ENCODE data around the gene ANTXR1. TPM values are rescaled to one million over a fixed set of nuclear protein-coding genes. Genes with fewer than 3 reads are reported as not detected.

Gene ANTXR1
- total RNA-seq, 4 donors from 2014 or later = 52.8 to 116 (median 98.9) TPM

DNA sequence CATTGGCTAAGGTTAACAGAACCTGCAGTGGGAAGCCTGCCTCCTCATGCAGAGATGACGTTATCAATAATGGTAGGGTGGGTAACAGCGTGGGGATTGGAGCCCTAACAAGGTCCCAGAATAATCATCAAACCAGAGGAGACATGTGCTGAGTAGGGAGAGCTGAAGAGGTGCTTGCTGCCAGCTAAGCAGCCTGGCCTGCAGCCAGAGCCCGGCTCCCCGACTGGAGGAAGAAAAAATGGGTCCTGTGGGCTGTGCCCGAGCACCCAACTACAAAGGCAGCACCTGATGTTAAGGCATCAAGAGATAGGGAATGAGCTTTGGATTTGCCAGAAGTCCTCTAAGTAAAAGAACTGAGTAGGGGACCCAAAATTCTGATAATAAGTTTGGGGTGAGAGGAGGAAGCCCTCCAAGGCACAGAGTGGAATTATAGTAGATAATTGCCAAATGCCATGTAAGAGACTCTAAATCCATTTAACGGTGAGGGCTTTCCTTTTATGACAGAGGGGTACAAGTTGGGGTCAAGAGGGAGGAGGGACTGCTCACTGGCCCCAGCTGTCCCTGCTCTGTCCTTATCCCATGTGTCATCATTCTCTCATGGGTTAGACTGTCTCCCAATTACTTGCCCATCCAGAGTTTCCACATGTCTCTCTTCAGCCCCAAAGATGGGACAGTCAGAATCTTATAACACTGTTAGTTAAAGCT, 156.1 kb downstream of the ANTXR1 start:
- ATAC-seq = no peak
- H3K4me1 ChIP-seq = peaks cover 0 to 75% (median 20%) of the 10 kb centered on the region in 3 donors

DNA sequence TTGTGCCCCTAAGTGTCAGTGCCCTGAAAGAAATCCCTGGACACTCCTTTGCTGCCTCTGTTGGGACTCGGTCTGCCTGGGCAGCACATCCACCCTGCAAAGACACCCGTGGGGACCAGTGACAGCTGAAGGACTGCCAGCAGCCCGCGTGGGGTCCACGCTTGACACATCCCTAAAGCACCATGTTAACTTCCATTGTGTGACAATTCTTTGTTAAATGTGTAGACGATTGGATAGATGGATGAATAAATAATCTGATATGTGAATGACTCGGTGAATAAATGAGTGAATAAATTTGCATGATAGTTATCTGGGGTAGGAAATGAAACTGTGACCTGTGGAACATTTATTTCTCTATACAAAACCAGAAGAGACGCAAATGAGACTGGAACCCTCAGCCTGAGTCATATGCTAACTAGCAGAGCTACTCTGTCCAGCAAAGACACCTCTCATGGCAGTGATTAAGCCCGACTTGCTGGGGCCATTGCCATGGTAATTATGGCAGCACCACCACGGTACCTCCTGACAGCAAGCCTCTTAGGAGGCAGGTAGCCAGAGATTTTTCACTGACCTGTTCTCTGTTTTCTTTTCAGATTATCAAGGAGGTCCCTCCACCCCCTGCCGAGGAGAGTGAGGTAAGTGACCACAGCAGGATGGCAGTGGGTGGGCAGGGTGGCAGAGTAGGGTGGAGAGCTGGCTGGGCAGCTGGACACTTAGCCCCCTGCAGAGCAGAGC, 156.8 kb downstream of the ANTXR1 start:
- Histone ChIP-seq H3K4me1 (peaks cover 0 to 68% (median 20%) of the 10 kb centered on the region in 3 donors), H3K4me3 (no peak overlapping the region), H3K27ac (peak overlapping the region in 3 of 4 donors; percentile 43 to 50 (median 48)), H3K36me3 (peaks cover 0 to 14% of the 10 kb centered on the region in 2 donors), H3K9me3 (no peaks in the 10 kb centered on the region), H3K27me3 (no peaks in the 10 kb centered on the region)
- no peak for TF ChIP-seq POLR2A (IDR thresholded peaks at IDR 0.05)
- no peak for TF ChIP-seq EP300 (IDR thresholded peaks at IDR 0.05)
- TF ChIP-seq POLR2AphosphoS5 (IDR thresholded peaks at IDR 0.05) = no peak
- TF ChIP-seq, protein P1, sequence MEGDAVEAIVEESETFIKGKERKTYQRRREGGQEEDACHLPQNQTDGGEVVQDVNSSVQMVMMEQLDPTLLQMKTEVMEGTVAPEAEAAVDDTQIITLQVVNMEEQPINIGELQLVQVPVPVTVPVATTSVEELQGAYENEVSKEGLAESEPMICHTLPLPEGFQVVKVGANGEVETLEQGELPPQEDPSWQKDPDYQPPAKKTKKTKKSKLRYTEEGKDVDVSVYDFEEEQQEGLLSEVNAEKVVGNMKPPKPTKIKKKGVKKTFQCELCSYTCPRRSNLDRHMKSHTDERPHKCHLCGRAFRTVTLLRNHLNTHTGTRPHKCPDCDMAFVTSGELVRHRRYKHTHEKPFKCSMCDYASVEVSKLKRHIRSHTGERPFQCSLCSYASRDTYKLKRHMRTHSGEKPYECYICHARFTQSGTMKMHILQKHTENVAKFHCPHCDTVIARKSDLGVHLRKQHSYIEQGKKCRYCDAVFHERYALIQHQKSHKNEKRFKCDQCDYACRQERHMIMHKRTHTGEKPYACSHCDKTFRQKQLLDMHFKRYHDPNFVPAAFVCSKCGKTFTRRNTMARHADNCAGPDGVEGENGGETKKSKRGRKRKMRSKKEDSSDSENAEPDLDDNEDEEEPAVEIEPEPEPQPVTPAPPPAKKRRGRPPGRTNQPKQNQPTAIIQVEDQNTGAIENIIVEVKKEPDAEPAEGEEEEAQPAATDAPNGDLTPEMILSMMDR (IDR thresholded peaks at IDR 0.05) = no peak
- no peak for ATAC-seq
- 59 to 84% methylated on average over 6 to 8 of the region's 11 CpGs for WGBS, 2 donors (ENCODE audit: low coverage in 1 of 2)

More for the DNA sequence above, 156.1 kb downstream of the ANTXR1 start:
- H3K36me3 ChIP-seq = peaks cover 0 to 14% of the 10 kb centered on the region in 2 donors
- H3K27ac ChIP-seq = peak overlapping the region in 3 of 4 donors; percentile 43 to 50 (median 48)
- no peak overlapping the region for H3K4me3 ChIP-seq
- H3K9me3 ChIP-seq = no peaks in the 10 kb centered on the region
- 55 to 64% methylated on average over 4 to 5 of the region's 6 CpGs for WGBS, 2 donors (ENCODE audit: low coverage in 1 of 2)
- no peaks in the 10 kb centered on the region for H3K27me3 ChIP-seq
- TF ChIP-seq EP300 (IDR thresholded peaks at IDR 0.05) (no peak), POLR2A (IDR thresholded peaks at IDR 0.05) (no peak), POLR2AphosphoS5 (IDR thresholded peaks at IDR 0.05) (no peak)
- TF ChIP-seq, protein P1 (IDR thresholded peaks at IDR 0.05) = no peak

DNA sequence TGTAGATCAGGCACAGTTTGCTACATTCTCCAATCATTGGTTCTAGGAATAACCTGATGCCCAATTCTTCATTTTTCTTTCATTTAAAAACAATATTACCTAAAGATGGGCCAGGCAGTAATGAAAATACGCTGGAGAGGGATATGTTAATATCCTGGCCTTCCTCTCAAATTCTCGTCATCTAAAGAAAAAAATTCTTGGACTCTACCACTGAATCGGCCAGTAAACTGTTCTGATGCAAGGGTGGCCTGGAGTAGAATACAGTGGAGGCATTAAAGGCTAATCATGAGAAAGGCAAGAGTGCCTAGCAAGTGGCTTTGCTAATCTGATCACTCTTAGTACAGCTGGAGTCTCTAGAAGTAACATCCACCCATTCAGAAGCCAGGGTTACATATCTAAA, 157.7 kb downstream of the ANTXR1 start:
- TF ChIP-seq POLR2AphosphoS5 (IDR thresholded peaks at IDR 0.05) = no peak
- no peak overlapping the region for H3K4me3 ChIP-seq
- no peaks in the 10 kb centered on the region for H3K9me3 ChIP-seq
- 23 to 56% methylated on average over 3 of the region's 3 CpGs for WGBS, 2 donors (ENCODE audit: low coverage in 1 of 2)
- peak overlapping the region in 3 of 4 donors; percentile 34 to 51 (median 43) for H3K27ac ChIP-seq
- ATAC-seq = no peak
- peaks cover 0 to 64% (median 20%) of the 10 kb centered on the region in 3 donors for H3K4me1 ChIP-seq
- no peaks in the 10 kb centered on the region for H3K27me3 ChIP-seq
- peaks cover 0 to 9% of the 10 kb centered on the region in 2 donors for H3K36me3 ChIP-seq

DNA sequence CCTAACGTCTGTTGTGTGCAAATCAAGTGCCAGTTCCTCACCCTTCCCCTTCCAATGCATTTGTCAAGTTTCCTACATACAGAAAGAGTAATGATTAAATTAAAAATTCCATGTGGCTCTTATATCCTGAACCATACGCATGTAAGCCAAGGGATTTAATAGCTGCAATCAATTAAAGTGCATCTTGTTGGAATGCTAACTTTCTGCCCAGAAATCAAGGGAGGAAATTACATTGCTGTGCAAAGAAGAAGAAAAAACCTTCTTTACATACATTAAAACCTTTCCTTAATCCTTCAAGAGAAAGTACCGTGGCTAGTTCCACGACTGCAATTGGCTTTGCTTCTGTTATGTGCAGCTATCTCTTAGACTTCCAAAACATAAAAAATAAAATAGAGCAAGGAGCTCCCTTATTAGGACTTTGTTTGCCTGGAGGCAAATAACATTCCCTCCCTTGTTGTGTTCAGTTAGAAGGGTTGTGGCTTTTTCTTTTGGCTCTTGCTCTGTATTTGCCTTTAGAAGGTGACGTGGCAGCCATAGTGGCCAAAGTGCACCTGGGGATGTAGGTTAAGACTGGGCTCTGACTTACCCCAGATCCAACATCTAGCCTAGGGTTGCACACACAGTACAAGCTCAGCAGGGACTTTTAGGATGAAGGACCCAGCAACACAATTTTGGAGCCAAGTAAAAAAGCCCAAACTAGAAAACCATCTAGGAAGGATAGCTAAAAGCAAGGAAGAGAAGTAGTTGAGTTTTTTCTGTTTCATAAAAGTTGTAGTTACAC, 158.3 kb downstream of the ANTXR1 start:
- Histone ChIP-seq H3K27me3 (no peaks in the 10 kb centered on the region), H3K9me3 (no peaks in the 10 kb centered on the region), H3K27ac (peak overlapping the region in 3 of 4 donors; percentile 34 to 51 (median 43)), H3K4me1 (peaks cover 0 to 68% (median 20%) of the 10 kb centered on the region in 3 donors), H3K36me3 (peaks cover 0 to 8% of the 10 kb centered on the region in 2 donors), H3K4me3 (no peak overlapping the region)
- no peak for ATAC-seq
- no peak for TF ChIP-seq POLR2A (IDR thresholded peaks at IDR 0.05)
- TF ChIP-seq, protein P1 (IDR thresholded peaks at IDR 0.05) = no peak
- TF ChIP-seq POLR2AphosphoS5 (IDR thresholded peaks at IDR 0.05) = no peak
- no peak for TF ChIP-seq EP300 (IDR thresholded peaks at IDR 0.05)
- 43 to 45% methylated on average over 4 to 5 of the region's 5 CpGs for WGBS, 2 donors (ENCODE audit: low coverage in 1 of 2)

Data from gastroesophageal sphincter (tissue), 4 donors.